SH-SY5Y (cell line): Measurements from ENCODE around the gene SLC22A2.

Source experiments
- GATA2 ChIP-seq: IDR thresholded peaks from 2 replicates; pipeline ENCODE4 v1.6.1; 2011; ENCODE audit warnings: mild to moderate bottlenecking, low read depth, low read length
- GATA3 ChIP-seq: IDR thresholded peaks from 2 replicates; pipeline ENCODE4 v1.6.1; 2011; ENCODE audit warnings: low read depth, mild to moderate bottlenecking, low read length, moderate library complexity

DNA sequence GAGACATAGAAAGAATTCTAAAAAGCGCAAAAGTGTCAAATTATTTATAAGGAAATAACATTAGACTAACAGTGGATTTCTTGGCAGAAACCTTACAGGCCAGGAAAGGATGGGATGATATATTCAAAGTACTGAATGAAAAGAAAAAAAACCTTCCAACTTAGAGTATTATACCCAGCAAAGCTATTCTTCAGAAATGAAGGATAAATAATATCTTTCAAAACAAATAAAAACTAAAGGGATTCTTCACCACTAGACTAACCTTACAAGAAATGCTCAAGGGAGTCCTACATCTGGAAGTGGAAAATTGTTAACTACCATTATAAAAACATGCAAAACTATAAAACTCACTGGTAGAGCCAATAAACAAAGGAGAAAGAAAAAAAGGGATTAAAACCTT, 65.8 kb downstream of the SLC22A2 start:
- no peak for TF ChIP-seq GATA2
- no peak for TF ChIP-seq GATA3
